Embryonic facial prominence (tissue), 1 donor: Measurements from ENCODE around the gene ATP6V1E1.

Experiments
- DNase-seq: peaks from one replicate; pipeline ENCODE4 v3.0.0-alpha.2; 2016; ENCODE audit errors: extremely low spot score

ATP6V1E1 gene

GRCh38 chr22:17633998-17634323, 5.4 kb upstream of the ATP6V1E1 start:
- no peak for DNase-seq

GRCh38 chr22:17633217-17633997, 4.9 kb upstream of the ATP6V1E1 start:
- DNase-seq: no peak

GRCh38 chr22:17631076-17631565, 2.6 kb upstream of the ATP6V1E1 start:
- DNase-seq: no peak

- no peak for DNase-seq
These were observed 1.1 kb upstream of the ATP6V1E1 start for GRCh38 chr22:17629641-17630040.

- no peak for DNase-seq
These were observed 582 bp upstream of the ATP6V1E1 start for GRCh38 chr22:17629173-17629489.

GRCh38 chr22:17627961-17628405, 566 bp downstream of the ATP6V1E1 start:
- no peak for DNase-seq

GRCh38 chr22:17613280-17613679, 15.3 kb downstream of the ATP6V1E1 start:
- DNase-seq: no peak

- no peak for DNase-seq
These were observed 16.5 kb downstream of the ATP6V1E1 start for GRCh38 chr22:17612057-17612456.

- no peak for DNase-seq
These were observed 20.5 kb downstream of the ATP6V1E1 start for GRCh38 chr22:17607891-17608521.

- DNase-seq: no peak
These were observed 22.1 kb downstream of the ATP6V1E1 start for GRCh38 chr22:17606496-17606895.

GRCh38 chr22:17603668-17604067, 24.9 kb downstream of the ATP6V1E1 start:
- no peak for DNase-seq

GRCh38 chr22:17601031-17601430, 27.5 kb downstream of the ATP6V1E1 start:
- DNase-seq: no peak

GRCh38 chr22:17598318-17598717, 30.2 kb downstream of the ATP6V1E1 start:
- DNase-seq: no peak

GRCh38 chr22:17597217-17597616, 31.3 kb downstream of the ATP6V1E1 start:
- no peak for DNase-seq

GRCh38 chr22:17596226-17596625, 32.3 kb downstream of the ATP6V1E1 start:
- no peak for DNase-seq

GRCh38 chr22:17592201-17592600, 36.3 kb downstream of the ATP6V1E1 start:
- no peak for DNase-seq

- DNase-seq: no peak
These were observed 38.0 kb downstream of the ATP6V1E1 start for GRCh38 chr22:17590586-17590985.

GRCh38 chr22:17589810-17590375, 38.7 kb downstream of the ATP6V1E1 start:
- no peak for DNase-seq

GRCh38 chr22:17588606-17589005, 39.9 kb downstream of the ATP6V1E1 start:
- no peak for DNase-seq

- DNase-seq: no peak
These were observed 40.9 kb downstream of the ATP6V1E1 start for GRCh38 chr22:17587629-17588028.

- DNase-seq: no peak
These were observed 41.6 kb downstream of the ATP6V1E1 start for GRCh38 chr22:17586831-17587440.

GRCh38 chr22:17583151-17583550, 45.4 kb downstream of the ATP6V1E1 start:
- DNase-seq: no peak

GRCh38 chr22:17581631-17582030, 46.9 kb downstream of the ATP6V1E1 start:
- no peak for DNase-seq
